HG03521 (cell line): ENCODE measurements around the gene SLC48A1.

ENCODE experiments used
- ATAC-seq: cut with Tn5 transposase; IDR thresholded peaks from one replicate; pipeline ENCODE4 v1.9.1; 2021; ENCODE audit warnings: mild to moderate bottlenecking, moderate library complexity; ENCODE audit not compliant: unreplicated experiment

Gene SLC48A1

DNA sequence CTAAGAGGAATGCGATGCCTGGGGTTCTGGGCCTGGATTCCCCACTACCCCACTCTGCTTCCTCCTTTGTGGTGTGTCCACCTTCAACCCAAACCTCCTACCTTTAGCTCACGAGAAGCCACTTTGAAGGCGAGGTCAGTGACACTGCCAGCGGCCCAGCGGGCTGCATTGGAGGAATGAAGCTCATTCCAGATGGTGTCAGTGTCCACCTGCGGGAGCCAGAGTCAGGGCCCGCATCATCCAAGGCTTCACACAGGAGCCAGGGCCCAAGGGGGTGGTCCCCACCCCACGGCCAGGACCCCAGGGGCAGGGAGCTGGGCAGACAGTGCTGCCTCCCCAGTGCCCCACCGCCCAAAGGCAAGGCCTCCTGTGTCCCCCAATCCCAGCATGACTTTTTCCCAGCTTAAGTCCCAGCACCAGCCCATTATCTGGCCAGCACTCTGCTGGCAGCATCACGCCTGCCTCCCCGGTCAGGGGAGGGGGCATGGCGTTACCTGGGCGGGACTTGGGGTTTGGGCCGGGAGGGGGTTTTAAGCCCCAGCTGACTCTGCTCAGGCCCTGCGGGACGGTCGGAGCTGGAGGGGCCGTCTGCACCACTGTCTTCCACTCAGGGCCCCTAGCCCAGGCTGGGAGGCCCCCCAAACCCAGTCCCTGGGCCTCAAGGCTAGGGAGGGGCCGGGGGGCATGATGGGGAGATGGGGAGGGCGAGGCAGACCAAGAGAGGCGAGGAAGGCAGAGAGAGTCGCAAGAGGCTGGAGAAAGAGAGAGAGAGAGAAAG, 16.9 kb downstream of the SLC48A1 start:
- no peak for ATAC-seq

DNA sequence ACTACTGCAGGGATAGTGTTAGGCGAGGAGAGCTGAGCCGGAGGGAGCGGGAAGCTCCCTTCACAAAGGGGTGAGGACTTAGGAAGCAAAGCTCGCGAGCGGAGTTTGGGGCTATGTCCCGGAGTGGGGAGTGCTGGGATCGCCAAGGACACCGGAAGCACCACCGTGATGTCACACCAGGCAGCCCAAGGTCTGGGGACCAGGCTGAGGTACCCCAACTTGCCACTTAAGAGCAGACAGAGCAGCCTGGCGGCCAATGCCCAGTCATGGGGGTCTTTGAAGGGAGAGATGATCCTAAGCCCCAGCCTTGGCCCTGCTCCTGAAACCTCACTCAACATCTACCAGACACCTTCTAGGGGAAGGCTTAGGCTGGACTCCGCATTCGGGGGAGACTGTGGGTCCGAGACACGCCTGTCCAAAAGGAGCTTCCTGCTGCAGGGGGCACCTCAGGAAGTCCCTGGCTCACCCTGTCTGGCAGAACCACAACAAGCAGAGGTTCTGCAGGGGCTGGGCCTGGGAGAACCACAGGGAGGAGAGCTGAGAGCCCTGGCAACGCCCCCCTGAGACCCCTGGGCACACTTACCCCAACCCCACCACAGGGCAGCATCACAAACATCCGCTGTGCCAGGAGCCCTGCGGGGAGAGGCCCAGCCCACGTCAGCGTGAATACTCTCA, 17.8 kb downstream of the SLC48A1 start:
- no peak for ATAC-seq

DNA sequence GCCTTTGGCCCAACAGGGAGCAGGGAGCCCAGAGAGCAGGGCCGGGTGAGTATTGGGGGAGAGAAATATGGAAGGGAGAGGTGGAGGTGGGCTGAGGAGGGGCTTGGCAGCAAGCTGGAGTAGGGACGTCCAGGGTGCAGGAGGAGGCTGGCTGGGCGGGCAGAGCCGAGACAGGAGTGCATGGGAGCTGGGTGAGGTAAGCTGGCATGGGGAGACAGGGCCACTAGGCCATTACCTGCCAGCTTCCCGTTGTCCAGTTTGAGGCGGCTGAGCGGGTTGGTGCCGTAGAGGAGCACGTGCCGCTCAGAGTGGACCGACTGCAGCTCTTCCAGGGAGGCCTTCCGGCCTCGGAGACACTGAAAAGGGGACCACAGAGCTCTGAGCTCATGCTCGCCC, 18.3 kb downstream of the SLC48A1 start:
- no peak for ATAC-seq

DNA sequence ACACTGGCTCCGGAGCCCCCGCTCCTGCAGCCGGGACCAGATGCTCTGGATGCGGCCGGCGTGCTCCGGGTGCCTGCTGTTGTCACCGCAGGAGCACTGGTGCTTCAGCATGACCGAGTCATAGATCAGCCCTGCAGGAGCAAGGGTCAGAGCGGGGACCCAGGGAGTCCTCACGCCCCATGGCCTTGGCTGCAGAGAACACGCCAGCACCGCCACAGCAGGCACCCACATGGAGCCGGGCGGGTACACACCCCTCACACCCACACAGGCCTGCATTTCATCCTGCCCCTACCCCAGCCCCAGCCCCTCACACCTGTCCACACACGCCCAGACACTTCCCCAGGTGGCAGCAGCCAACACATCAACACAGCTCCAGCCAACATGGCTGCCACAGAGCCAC, 18.8 kb downstream of the SLC48A1 start:
- no peak for ATAC-seq

- no peak for ATAC-seq
Measured at GRCh38 chr12:47793015-47793681, 20.1 kb downstream of the SLC48A1 start.

GRCh38 chr12:47794679-47795078, 21.6 kb downstream of the SLC48A1 start:
- ATAC-seq = no peak

DNA sequence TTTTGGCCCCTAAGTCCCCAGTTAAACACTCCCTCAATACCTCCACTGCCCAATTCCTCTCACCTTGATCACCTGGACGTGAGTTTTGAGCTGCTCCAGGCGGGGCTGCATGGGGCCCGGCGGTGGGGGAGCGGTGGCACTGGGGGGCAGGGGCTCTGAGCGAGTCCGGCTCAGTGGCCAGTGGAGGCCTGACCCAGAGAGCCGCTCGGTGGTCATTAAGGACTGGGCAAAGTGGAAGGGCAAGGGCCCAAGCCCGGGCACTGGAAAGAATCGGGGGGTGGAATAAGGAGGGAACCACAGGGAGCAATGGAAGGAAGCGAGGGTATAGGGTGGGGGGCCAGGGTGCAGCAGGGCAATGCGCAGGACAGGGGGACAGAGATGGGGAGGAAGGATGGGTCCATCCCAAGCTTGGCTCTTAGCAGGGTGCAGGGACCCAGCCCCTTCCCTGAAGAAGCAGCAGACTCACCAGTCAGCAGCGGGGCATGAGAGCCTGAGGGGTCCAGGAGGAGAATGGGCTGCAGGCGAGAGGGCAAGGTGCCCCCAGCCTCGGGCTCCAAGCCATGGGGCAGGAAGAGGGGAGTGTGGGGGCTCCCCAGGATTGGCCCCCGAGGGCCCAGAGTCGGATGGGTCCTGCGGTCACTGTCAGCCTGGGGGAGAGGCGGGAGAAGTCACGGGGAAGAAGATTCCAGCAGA, 22.2 kb downstream of the SLC48A1 start:
- no peak for ATAC-seq

DNA sequence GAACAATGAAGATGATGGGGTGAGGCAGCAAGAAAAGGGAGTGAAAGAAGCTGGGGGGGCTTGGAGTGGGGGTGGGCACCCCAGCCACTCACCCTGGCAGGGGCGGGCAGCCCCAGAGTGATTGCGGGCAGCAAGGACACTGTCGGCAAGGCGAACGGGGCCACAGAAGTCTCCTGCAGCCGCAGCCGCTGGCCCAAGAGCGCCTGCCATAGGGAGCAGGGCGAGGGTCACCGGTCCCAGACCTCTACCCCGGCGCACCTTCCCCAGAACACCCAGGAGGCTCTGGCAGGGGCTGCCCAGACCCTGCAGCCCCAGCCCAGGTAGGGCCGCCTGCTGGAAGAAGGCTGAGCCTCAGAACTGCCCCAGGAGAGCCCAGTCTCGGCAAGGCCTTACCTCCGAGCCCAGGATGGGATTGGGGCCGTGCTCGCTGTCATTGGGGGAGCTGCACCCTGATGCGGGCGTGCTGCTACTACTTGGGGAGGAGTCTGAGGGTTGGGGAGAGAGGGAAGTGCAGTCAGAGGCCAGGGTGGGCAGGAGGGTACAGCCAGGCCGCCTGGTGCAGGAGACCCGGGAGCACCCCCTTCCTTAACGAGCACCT, 22.9 kb downstream of the SLC48A1 start:
- no peak for ATAC-seq

- no peak for ATAC-seq
Measured at GRCh38 chr12:47797441-47797840, 24.4 kb downstream of the SLC48A1 start.

DNA sequence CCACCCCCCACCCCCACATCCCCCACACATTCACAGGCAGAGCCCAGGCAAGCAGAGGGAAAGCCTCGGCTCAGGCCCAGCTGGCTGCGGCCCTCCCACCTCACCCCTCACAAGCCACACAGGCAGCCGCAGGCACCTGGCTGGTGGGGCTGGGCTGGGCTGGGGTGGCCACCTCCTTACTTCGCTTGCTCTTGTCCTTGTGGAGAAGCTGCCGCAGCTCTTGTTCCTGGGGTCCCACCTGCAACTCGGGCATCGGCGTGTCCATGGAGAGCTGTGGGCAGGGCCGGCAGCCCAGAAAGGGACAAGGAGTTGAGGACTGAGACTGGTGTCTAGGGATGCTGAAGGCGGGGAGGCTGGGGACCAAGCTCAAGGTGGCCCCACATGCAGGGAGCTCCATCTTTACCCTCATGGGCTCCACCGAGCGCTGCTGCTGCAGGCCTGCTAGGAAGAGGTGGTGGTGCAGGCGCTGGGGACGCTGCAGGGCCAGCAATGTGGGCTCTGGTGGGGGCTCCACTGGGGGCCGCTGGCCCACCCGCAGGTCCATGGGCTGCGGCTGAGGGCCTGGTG, 25.4 kb downstream of the SLC48A1 start:
- ATAC-seq = no peak

DNA sequence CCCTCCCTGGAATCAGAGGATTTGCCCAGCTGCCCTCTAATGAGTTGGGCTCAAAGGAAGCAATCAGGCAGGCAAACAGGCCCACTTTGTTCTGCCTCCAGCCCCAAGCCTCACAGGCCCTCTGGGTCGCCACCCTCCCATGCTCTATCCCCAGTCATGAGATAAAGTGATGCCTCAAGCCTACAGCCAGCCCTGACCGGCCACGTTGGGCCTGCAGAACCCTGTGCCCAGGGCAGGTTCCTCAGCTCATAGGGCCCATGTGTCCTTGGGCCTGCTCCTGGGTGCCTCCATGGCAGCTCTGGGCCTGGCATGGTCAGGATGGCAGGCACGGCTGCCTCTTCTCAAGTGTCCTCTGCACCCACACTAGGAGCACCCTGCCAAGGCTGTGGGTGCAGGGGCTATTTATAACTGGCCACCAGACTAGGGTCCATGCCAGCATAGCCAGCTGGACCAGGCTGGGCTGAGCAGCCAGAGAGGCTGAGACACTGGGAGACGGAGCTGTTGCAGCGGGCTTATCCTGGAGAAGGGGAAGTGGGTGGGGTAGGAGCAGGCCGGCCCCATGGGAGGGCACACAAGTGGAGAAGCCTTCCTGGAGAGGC, 26.4 kb downstream of the SLC48A1 start:
- no peak for ATAC-seq

DNA sequence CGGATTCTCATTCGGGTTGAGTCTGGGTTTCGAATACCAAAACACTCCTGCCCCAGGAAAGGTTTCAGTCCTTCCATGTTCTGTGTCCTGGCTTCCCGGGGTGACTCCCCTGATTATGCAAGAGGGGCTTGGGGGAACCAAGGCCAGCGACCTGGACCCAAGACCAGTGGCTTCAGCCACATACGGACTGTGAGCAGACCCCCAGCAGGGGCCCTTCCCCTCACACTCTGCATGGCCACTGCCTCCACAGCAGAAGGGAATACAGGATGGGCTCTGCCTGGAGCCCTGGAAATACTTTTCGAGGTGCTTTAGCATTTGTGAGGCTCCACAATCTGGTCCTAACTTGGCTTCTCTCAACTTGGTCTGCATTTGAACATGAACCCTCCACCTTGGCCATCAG, 27.5 kb downstream of the SLC48A1 start:
- no peak for ATAC-seq

DNA sequence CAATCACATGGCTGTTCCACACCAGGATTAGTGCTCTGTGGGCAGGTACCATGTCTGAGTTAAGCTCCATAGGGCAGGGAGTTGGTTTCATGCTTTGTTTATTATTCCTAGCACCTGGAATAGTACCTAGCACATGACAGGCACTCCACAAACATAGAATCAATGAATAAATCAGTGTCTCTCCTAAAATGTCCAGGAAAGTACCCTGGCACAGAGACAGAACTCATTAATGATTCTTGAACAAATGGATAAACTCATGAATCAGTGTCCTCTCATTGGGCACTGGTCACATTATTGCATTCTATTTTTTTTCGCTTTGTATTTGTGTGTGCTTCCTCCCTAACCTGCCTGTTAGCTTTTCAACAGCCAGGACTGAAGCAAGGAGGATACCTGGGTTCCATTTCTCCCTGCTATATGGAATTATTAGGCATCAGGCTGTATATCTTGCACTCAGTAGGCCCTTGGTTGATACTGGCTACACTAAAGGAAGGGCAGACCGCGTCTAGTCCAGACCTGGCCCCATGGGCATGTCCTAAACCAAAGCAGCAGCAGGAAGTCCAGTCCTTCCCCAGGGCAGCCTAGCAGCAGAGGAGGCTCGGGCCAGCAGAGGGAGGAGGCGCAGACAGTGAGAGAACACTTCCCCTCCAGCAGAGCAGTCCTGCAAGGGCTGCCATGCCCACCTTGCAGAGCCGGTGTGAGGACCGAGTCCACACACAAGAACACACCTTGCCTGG, 28.3 kb downstream of the SLC48A1 start:
- no peak for ATAC-seq

GRCh38 chr12:47801904-47802246, 28.8 kb downstream of the SLC48A1 start:
- ATAC-seq = no peak

DNA sequence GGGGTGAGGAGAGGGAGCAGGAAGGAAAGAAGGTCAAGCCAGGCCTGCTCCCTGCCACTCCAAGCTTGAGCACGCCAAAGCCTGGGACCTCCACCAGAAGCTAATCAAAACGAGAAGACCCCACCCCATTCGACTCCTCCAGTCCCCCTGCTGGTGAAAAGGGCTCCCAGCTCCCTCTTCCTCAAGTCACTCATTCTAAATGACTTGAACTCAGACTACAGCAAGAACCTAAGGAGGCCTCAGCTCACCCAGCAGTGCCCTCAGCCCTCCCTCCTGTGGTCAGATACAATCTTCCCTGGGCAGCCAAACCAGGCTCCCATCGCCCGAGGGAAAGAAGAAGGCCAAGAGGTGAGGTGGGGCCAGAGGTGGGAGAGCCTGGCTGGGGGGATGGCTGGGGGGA, 29.3 kb downstream of the SLC48A1 start:
- no peak for ATAC-seq

- ATAC-seq = no peak
Measured at GRCh38 chr12:47803191-47803875, 30.3 kb downstream of the SLC48A1 start.

DNA sequence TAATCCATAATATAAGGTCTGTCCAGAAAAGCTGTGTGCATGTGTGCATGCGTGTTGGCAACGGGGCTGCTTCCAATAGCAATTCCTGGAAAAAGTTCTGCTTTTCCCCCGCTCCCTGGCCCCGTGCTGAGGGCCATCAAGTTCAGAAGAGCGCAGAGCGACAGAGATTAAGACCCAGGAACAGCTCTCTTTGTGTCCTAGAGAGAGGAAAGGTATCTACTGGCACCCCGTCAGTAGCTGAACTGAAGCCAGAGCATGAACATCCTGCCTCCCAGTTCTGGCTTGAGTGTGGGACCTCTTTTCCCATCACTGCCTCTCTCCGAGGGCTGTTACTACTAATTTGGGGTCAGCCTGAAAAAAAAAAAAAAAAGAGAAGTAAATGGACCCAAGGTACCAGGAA, 31.1 kb downstream of the SLC48A1 start:
- ATAC-seq = no peak

GRCh38 chr12:47805417-47805816, 32.4 kb downstream of the SLC48A1 start:
- ATAC-seq = no peak

DNA sequence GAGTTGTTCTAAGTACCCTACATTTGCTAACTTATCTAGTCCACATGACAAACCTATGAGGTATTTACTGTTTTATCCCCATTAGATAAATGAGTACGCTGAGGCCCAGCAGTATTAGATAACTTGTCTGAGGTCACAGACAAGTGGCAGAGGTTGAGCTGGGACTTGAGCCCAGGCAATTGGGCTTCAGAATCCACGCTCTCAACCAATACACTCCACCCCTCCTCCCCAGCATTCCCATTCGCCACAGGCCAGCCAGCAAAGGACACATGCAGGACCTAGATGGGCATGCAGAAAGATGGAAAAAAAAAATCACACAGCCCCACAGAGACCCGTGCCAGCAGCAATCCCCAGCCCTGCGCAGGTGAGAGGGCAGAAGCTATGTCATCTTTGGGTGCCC, 34.3 kb downstream of the SLC48A1 start:
- ATAC-seq = no peak
